Astrocyte (in vitro differentiated cells and primary cell): ENCODE data around the gene SLC22A31. TPM values are rescaled to one million over a fixed set of nuclear protein-coding genes. Genes with fewer than 3 reads are reported as not detected.

ENCODE experiments used
- DNase-seq: peaks from one replicate; pipeline ENCODE4 v3.0.0-alpha.2; 2010; ENCODE audit warnings: low read depth
- FAIRE-seq: peaks from 2 replicates; lab custom pipeline; 2011; peaks lifted over from hg19 to GRCh38; lab: Jason Lieb, UNC
- H2AFZ ChIP-seq: 2 replicates; pipeline ENCODE4 v1.6.0; 2012; ENCODE audit warnings: low read depth, low read length, inconsistent platforms
- H3K27ac ChIP-seq: 2 replicates; pipeline ENCODE4 v1.5.1; 2011; ENCODE audit warnings: low read depth, low read length, inconsistent platforms
- H3K27me3 ChIP-seq: 2 replicates; pipeline ENCODE4 v1.6.0; 2011; ENCODE audit warnings: low read length, inconsistent platforms; ENCODE audit not compliant: insufficient read depth
- H3K36me3 ChIP-seq: 2 replicates; pipeline ENCODE4 v1.5.1; 2011; ENCODE audit warnings: low read length, inconsistent platforms; ENCODE audit not compliant: insufficient read depth
- H3K4me1 ChIP-seq: 2 replicates; pipeline ENCODE4 v1.5.1; 2011; ENCODE audit warnings: low read length, inconsistent platforms; ENCODE audit not compliant: insufficient read depth
- H3K4me2 ChIP-seq: 2 replicates; pipeline ENCODE4 v1.6.0; 2012; ENCODE audit warnings: low read length, inconsistent platforms
- H3K4me3 ChIP-seq: 2 replicates; pipeline ENCODE4 v1.5.1; 2011; ENCODE audit warnings: low read depth, mild to moderate bottlenecking, low read length, inconsistent platforms; ENCODE audit not compliant: insufficient read depth
- H3K79me2 ChIP-seq: 2 replicates; pipeline ENCODE4 v1.6.0; 2012; ENCODE audit warnings: mild to moderate bottlenecking, low read length, inconsistent platforms; ENCODE audit not compliant: insufficient read depth
- H3K9ac ChIP-seq: 2 replicates; pipeline ENCODE4 v1.6.0; 2012; ENCODE audit warnings: mild to moderate bottlenecking, low read length, inconsistent platforms
- H3K9me3 ChIP-seq: 2 replicates; pipeline ENCODE4 v1.5.1; 2012; ENCODE audit warnings: low read depth, mild to moderate bottlenecking, low read length, inconsistent platforms; ENCODE audit not compliant: insufficient read depth
- H4K20me1 ChIP-seq: 2 replicates; pipeline ENCODE4 v1.6.0; 2012; ENCODE audit warnings: low read length, inconsistent platforms; ENCODE audit not compliant: insufficient read depth
- H3K27ac Mint-ChIP-seq: one replicate; pipeline ENCODE4 v1.8.0; 2021; ENCODE audit warnings: mild to moderate bottlenecking, mixed read lengths; ENCODE audit not compliant: unreplicated experiment
- H3K27me3 Mint-ChIP-seq: one replicate; pipeline ENCODE4 v1.8.0; 2021; ENCODE audit warnings: low read depth, mixed read lengths; ENCODE audit not compliant: unreplicated experiment
- H3K36me3 Mint-ChIP-seq: one replicate; pipeline ENCODE4 v1.8.0; 2021; ENCODE audit warnings: low read depth, mixed read lengths; ENCODE audit not compliant: unreplicated experiment
- H3K4me1 Mint-ChIP-seq: one replicate; pipeline ENCODE4 v1.8.0; 2021; ENCODE audit warnings: low read depth, mixed read lengths; ENCODE audit not compliant: unreplicated experiment
- H3K4me3 Mint-ChIP-seq: one replicate; pipeline ENCODE4 v1.8.0; 2021; ENCODE audit warnings: mild to moderate bottlenecking, moderate library complexity, mixed read lengths; ENCODE audit not compliant: unreplicated experiment
- H3K9me3 Mint-ChIP-seq: one replicate; pipeline ENCODE4 v1.8.0; 2021; ENCODE audit warnings: mild to moderate bottlenecking, mixed read lengths; ENCODE audit not compliant: unreplicated experiment
- CTCF ChIP-seq: IDR thresholded peaks from 2 replicates; pipeline ENCODE4 v1.5.1; 2011; ENCODE audit warnings: low read depth, mild to moderate bottlenecking, inconsistent platforms, low read length, moderate library complexity; ENCODE audit not compliant: insufficient read depth
- EZH2 ChIP-seq: IDR thresholded peaks from 2 replicates; pipeline ENCODE4 v1.6.1; 2012; ENCODE audit warnings: mild to moderate bottlenecking, low read length, inconsistent platforms; ENCODE audit not compliant: insufficient read depth
- total RNA-seq: library from RNA; stranded (reverse); gene quantifications from 2 replicates; pipeline ENCODE4 v1.2.1, GENCODE V29; 2021

Gene SLC22A31
- total RNA-seq, 1 donor from 2014 or later: 1.3 TPM

GRCh38 chr16:89224665-89225064 lies 24.3 kb upstream of the SLC22A31 start:
- Mint-ChIP-seq H3K4me1 (no peaks in the 10 kb centered on the region), H3K27me3 (no peaks in the 10 kb centered on the region), H3K4me3 (no peak overlapping the region), H3K36me3 (peaks cover 64% of the 10 kb centered on the region), H3K27ac (no peak overlapping the region), H3K9me3 (peaks cover 33% of the 10 kb centered on the region)
- FAIRE-seq: no peak
- H3K36me3 ChIP-seq: peaks cover 53% of the 10 kb centered on the region
- no peak overlapping the region for H3K9ac ChIP-seq
- TF ChIP-seq CTCF (no peak), EZH2 (no peak)
- peaks cover 37% of the 10 kb centered on the region for H3K79me2 ChIP-seq
- DNase-seq: no peak
- H3K4me2 ChIP-seq: no peak overlapping the region
- no peaks in the 10 kb centered on the region for H3K4me1 ChIP-seq
- H3K4me3 ChIP-seq: no peak overlapping the region
- peaks cover 44% of the 10 kb centered on the region for H3K9me3 ChIP-seq
- no peak overlapping the region for H2AFZ ChIP-seq
- H4K20me1 ChIP-seq: peaks cover 26% of the 10 kb centered on the region
- H3K27ac ChIP-seq: no peak overlapping the region
- H3K27me3 ChIP-seq: no peaks in the 10 kb centered on the region

GRCh38 chr16:89222931-89223330 lies 22.6 kb upstream of the SLC22A31 start:
- TF ChIP-seq EZH2 (no peak), CTCF (no peak)

GRCh38 chr16:89221604-89222003 lies 21.3 kb upstream of the SLC22A31 start:
- Histone ChIP-seq H3K36me3 (peaks cover 30% of the 10 kb centered on the region), H3K4me2 (no peak overlapping the region), H3K9me3 (peaks cover 15% of the 10 kb centered on the region), H3K4me1 (peaks cover 8% of the 10 kb centered on the region), H3K9ac (no peak overlapping the region), H4K20me1 (peaks cover 19% of the 10 kb centered on the region), H3K27me3 (no peaks in the 10 kb centered on the region), H3K4me3 (no peak overlapping the region), H3K27ac (no peak overlapping the region), H3K79me2 (peaks cover 36% of the 10 kb centered on the region), H2AFZ (no peak overlapping the region)
- TF ChIP-seq EZH2 (no peak), CTCF (no peak)
- H3K27me3 Mint-ChIP-seq: no peaks in the 10 kb centered on the region
- peaks cover 9% of the 10 kb centered on the region for H3K9me3 Mint-ChIP-seq
- FAIRE-seq (no peak), DNase-seq (no peak)
- no peak overlapping the region for H3K27ac Mint-ChIP-seq
- peaks cover 37% of the 10 kb centered on the region for H3K36me3 Mint-ChIP-seq
- peaks cover under 1% of the 10 kb centered on the region for H3K4me1 Mint-ChIP-seq
- H3K4me3 Mint-ChIP-seq: no peak overlapping the region

More at GRCh38 chr16:89222931-89223330, 22.6 kb upstream of the SLC22A31 start:
- Histone ChIP-seq H3K4me2 (no peak overlapping the region), H3K4me3 (no peak overlapping the region), H4K20me1 (peaks cover 24% of the 10 kb centered on the region), H3K79me2 (peaks cover 33% of the 10 kb centered on the region), H3K27ac (no peak overlapping the region), H3K36me3 (peaks cover 43% of the 10 kb centered on the region), H3K9me3 (peaks cover 28% of the 10 kb centered on the region), H3K27me3 (no peaks in the 10 kb centered on the region), H3K9ac (no peak overlapping the region), H2AFZ (no peak overlapping the region), H3K4me1 (peaks cover 3% of the 10 kb centered on the region)
- no peaks in the 10 kb centered on the region for H3K4me1 Mint-ChIP-seq
- H3K27me3 Mint-ChIP-seq: no peaks in the 10 kb centered on the region
- FAIRE-seq: no peak
- H3K4me3 Mint-ChIP-seq: no peak overlapping the region
- peaks cover 20% of the 10 kb centered on the region for H3K9me3 Mint-ChIP-seq
- DNase-seq: no peak
- H3K36me3 Mint-ChIP-seq: peaks cover 50% of the 10 kb centered on the region
- no peak overlapping the region for H3K27ac Mint-ChIP-seq
